ENCODE data around the gene SLC7A4. TPM values are rescaled to one million over a fixed set of nuclear protein-coding genes. Genes with fewer than 3 reads are reported as not detected.

The SLC7A4 gene
- total RNA-seq, 1 donor from 2014 or later, result 0.22 TPM

DNA sequence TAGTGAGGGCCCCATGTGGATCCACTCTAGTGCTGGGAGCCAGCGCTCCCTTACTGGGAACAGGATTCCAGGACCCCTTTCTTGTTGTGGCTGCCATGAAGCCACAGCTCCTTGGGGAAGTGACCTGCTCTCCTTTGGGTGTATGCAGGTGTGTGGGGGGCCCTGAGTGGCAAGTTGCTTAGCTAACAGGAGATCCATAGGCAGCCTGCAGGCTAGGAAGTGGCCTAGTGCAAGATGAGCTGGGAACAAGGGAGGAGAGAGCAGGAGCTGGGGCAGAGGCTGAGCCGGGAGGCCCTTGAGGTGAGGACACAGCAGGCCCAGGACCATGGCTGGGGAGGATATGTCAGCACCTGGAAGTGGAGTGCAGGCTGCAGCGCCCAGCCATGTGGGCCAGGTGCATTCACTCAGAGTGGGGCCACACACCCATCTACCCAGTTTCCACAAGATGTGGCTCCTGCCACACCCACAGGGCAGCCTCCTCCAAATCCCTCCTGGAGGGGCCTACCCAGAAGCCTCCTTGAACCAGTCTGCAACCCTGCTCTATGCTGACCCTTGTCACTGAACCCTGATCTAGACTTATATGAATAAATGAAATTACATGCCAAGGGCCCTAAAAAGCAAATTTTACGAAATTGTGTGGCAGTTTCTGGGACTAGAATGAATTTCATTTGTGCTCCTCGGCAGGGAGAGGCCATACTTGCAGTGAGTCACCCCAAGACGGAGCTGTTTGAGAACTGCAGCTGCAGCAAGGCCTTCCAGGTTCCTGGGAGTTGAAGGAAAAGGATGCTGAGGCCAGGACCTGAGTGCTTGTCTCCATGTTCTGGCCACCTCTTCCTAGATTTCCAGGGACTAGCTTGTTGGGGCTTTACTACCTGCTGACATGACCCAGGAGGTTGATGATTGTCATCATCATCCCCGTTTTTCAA is 33.7 kb downstream of the SLC7A4 start:
- Mint-ChIP-seq H3K36me3 (ENCODE audit: low read depth) (peaks cover 3% of the 10 kb centered on the region), H3K9me3 (ENCODE audit: low read depth) (no peaks in the 10 kb centered on the region), H3K27me3 (ENCODE audit: low read depth) (no peaks in the 10 kb centered on the region), H3K4me1 (ENCODE audit: low read depth) (peaks cover 27% of the 10 kb centered on the region), H3K27ac (ENCODE audit: unreplicated experiment) (peak overlapping the region; percentile 49), H3K4me3 (ENCODE audit: unreplicated experiment) (no peak overlapping the region)
- DNase-seq (ENCODE audit: low spot score), result no peak
- TF ChIP-seq, protein P1, sequence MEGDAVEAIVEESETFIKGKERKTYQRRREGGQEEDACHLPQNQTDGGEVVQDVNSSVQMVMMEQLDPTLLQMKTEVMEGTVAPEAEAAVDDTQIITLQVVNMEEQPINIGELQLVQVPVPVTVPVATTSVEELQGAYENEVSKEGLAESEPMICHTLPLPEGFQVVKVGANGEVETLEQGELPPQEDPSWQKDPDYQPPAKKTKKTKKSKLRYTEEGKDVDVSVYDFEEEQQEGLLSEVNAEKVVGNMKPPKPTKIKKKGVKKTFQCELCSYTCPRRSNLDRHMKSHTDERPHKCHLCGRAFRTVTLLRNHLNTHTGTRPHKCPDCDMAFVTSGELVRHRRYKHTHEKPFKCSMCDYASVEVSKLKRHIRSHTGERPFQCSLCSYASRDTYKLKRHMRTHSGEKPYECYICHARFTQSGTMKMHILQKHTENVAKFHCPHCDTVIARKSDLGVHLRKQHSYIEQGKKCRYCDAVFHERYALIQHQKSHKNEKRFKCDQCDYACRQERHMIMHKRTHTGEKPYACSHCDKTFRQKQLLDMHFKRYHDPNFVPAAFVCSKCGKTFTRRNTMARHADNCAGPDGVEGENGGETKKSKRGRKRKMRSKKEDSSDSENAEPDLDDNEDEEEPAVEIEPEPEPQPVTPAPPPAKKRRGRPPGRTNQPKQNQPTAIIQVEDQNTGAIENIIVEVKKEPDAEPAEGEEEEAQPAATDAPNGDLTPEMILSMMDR (IDR thresholded peaks at IDR 0.05), result no peak

DNA sequence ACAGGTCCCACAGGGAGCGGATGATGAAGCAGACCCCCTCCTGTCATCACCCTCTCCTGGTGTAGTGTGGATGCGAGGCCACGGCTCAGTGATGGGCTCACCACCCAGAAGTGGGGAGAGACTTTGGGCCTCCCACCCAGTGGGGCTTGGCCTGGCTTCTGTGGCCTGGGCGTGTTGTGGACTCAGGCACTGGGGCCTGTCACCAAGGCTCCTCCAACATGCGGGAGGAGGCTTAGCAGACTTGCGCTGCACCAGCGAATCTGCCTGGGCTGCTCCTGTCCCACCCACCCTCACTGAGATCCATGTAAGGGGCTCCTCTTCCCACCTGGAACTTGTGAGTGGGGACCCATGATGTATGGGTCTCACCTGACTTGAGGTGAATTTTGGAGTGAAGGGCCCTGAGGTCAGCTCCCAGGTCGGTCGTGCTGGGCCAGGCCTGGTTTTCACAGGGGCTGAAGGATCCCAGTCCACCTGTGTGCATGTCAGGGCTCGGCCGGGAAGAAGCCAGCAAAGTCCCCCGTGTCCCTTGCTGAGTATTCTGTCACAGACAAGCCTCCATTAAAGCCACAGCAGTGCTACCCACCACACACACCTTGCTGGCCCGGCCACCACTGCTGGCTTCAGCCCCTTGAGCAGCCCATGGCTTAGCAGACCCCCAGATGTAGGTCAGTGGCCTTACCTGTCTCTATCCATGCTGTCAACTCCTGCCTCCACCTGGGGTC is 34.7 kb downstream of the SLC7A4 start:
- H3K4me3 Mint-ChIP-seq (ENCODE audit: unreplicated experiment), result no peak overlapping the region
- peak overlapping the region; percentile 49 for H3K27ac Mint-ChIP-seq (ENCODE audit: unreplicated experiment)
- H3K9me3 Mint-ChIP-seq (ENCODE audit: low read depth), result no peaks in the 10 kb centered on the region
- peaks cover 3% of the 10 kb centered on the region for H3K36me3 Mint-ChIP-seq (ENCODE audit: low read depth)
- H3K4me1 Mint-ChIP-seq (ENCODE audit: low read depth), result peaks cover 19% of the 10 kb centered on the region
- DNase-seq (ENCODE audit: low spot score), result no peak
- TF ChIP-seq, protein P1 (IDR thresholded peaks at IDR 0.05), result no peak
- H3K27me3 Mint-ChIP-seq (ENCODE audit: low read depth), result no peaks in the 10 kb centered on the region

DNA sequence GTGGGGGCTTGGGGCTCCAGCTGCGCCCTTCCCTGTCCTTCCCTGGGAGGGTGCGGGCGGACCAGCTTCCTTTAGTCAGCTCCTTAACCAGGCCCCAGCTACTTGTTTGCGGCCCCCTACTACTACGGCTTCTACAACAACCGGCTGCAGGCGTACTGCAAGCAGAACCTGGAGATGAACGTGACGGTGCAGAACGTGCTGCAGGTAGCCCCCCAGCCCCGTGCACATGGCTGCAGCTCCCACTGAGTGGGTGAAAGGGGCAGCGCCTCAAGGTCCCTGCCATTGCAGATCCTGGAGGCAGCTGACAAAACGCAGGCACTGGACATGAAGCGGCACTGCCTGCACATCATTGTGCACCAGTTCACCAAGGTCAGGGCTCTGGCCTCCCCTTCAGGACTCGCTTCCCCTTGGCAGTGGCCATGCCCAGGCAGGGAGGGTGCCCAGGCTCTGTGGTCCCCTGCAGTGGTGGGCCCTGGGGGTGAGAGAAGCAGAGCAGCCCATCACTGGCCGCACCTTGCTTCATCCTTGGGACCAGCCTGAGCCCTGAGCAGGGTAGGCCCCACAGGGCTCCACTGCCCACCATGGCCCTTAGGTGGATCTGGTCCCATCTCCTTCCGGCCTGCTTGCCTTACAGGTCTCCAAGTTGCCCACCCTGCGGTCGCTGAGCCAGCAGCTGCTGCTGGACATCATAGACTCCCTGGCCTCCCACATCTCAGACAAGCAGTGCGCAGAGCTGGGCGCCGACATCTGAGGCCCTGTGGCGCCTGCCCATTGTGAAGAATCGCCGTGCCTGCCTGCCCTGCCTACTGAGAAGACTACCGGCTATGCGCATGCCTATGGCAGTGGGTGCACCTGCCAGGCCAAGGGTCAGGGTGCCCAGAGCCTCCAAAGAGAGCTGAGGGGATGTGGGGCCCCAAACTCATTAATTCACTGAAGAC is 35.5 kb downstream of the SLC7A4 start:
- H3K4me3 Mint-ChIP-seq (ENCODE audit: unreplicated experiment), result no peak overlapping the region
- peaks cover 17% of the 10 kb centered on the region for H3K4me1 Mint-ChIP-seq (ENCODE audit: low read depth)
- H3K36me3 Mint-ChIP-seq (ENCODE audit: low read depth), result peaks cover 3% of the 10 kb centered on the region
- no peaks in the 10 kb centered on the region for H3K9me3 Mint-ChIP-seq (ENCODE audit: low read depth)
- TF ChIP-seq, protein P1 (IDR thresholded peaks at IDR 0.05), result no peak
- no peak overlapping the region for H3K27ac Mint-ChIP-seq (ENCODE audit: unreplicated experiment)
- peak; percentile 88 for DNase-seq (ENCODE audit: low spot score)
- H3K27me3 Mint-ChIP-seq (ENCODE audit: low read depth), result no peaks in the 10 kb centered on the region

DNA sequence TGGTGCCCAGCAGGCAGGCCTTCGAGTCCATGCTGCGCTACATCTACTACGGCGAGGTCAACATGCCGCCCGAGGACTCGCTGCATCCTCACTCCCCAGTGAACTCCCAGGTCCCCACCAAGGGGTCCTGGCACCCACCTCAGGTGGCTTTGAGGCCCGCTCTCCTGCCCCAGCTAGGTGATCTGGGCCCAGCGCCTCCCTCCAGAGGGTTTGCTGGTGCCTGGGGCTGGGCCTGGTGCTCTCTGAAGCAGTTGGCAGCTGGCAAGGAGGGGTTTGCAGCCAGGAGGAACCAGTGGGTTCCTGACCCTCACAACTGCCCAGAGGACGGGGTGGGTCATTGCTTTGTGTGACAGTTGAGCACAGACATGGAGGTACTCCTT is 36.3 kb downstream of the SLC7A4 start:
- Mint-ChIP-seq H3K36me3 (ENCODE audit: low read depth) (peaks cover 3% of the 10 kb centered on the region), H3K9me3 (ENCODE audit: low read depth) (no peaks in the 10 kb centered on the region), H3K4me3 (ENCODE audit: unreplicated experiment) (no peak overlapping the region), H3K27ac (ENCODE audit: unreplicated experiment) (no peak overlapping the region), H3K27me3 (ENCODE audit: low read depth) (no peaks in the 10 kb centered on the region), H3K4me1 (ENCODE audit: low read depth) (peaks cover 12% of the 10 kb centered on the region)
- DNase-seq (ENCODE audit: low spot score), result peak; percentile 88
- TF ChIP-seq, protein P1 (IDR thresholded peaks at IDR 0.05), result no peak
